PC-9 (cell line): ENCODE results near the gene ACVR2B. TPM values are rescaled to one million over a fixed set of nuclear protein-coding genes. Genes with fewer than 3 reads are reported as not detected.

Experiments used
- BruUV-seq: library from RNA; stranded (reverse); fragments of 400-500 nt; replicated peaks from 2 replicates; lab custom pipeline; 2021; lab: Mats Ljungman, UMichigan
- CTCF ChIA-PET: fragments of 300-600 bp; sonication (Branson Sonifier 250); formaldehyde crosslinking; loops from one replicate; lab custom pipeline; 2022; ENCODE audit warnings: antibody characterized with exemption; lab: Charles Lee
- POLR2A ChIA-PET: fragments of 300-600 bp; sonication (Branson Sonifier 250); formaldehyde crosslinking; loops from one replicate; lab custom pipeline; 2022; ENCODE audit warnings: antibody characterized with exemption; ENCODE audit not compliant: unreplicated experiment; lab: Charles Lee
- DNase-seq, 2 experiments: peaks; one replicate each; pipeline versions ENCODE4 v3.0.0 to v3.0.0-alpha.2; 2015 to 2022; ENCODE audit warnings: mixed read lengths in 1 of 2
- H2AFZ ChIP-seq: fragments of 200-600 bp; sonication (generic); 2 replicates; pipeline ENCODE4 v1.8.1; 2017; ENCODE audit warnings: antibody characterized with exemption
- H3F3A ChIP-seq: fragments of 200-600 bp; sonication (generic); 2 replicates; pipeline ENCODE4 v1.8.1; 2017; ENCODE audit warnings: antibody characterized with exemption, mild to moderate bottlenecking, low read depth; ENCODE audit not compliant: insufficient read depth
- H3K27ac ChIP-seq: fragments of 200-600 bp; sonication (generic); 2 replicates; pipeline ENCODE4 v1.6.1; 2016; ENCODE audit warnings: mixed run types
- H3K27me3 ChIP-seq: fragments of 200-600 bp; sonication (generic); 2 replicates; pipeline ENCODE4 v1.6.1; 2016; ENCODE audit warnings: low read depth, mixed run types; ENCODE audit not compliant: insufficient read depth
- H3K36me3 ChIP-seq: fragments of 200-600 bp; sonication (generic); 2 replicates; pipeline ENCODE4 v1.6.1; 2016; ENCODE audit warnings: low read depth, mixed run types
- H3K4me1 ChIP-seq: fragments of 200-600 bp; sonication (generic); replicated peaks from 2 replicates; pipeline ENCODE4 v1.6.1; 2016; ENCODE audit warnings: mixed run types; ENCODE audit not compliant: insufficient read depth
- H3K4me2 ChIP-seq: fragments of 200-600 bp; sonication (generic); 2 replicates; pipeline ENCODE4 v1.6.1; 2017; ENCODE audit warnings: mixed run types
- H3K4me3 ChIP-seq: fragments of 200-600 bp; sonication (generic); 2 replicates; pipeline ENCODE4 v1.6.1; 2016; ENCODE audit warnings: mixed run types
- H3K79me2 ChIP-seq: fragments of 200-600 bp; sonication (generic); 2 replicates; pipeline ENCODE4 v1.6.1; 2017; ENCODE audit warnings: low read depth, mixed run types
- H3K9me2 ChIP-seq: fragments of 200-600 bp; sonication (generic); 2 replicates; pipeline ENCODE4 v1.8.1; 2017; ENCODE audit warnings: mild to moderate bottlenecking; ENCODE audit not compliant: insufficient read depth
- H3K9me3 ChIP-seq: fragments of 200-600 bp; sonication (generic); 2 replicates; pipeline ENCODE4 v1.8.1; 2016; ENCODE audit warnings: low read depth; ENCODE audit not compliant: insufficient read depth
- H4K20me1 ChIP-seq: fragments of 200-600 bp; sonication (generic); 2 replicates; pipeline ENCODE4 v1.8.1; 2017; ENCODE audit not compliant: insufficient read depth
- EZH2 ChIP-seq: fragments of 200-600 bp; sonication (generic); IDR thresholded peaks from 2 replicates; pipeline ENCODE4 v1.8.0; 2017; ENCODE audit warnings: antibody characterized with exemption, low read depth
- intact Hi-C: fragments of 100-400 bp; cut with micrococcal nuclease; formaldehyde crosslinking; loops from one replicate; pipeline ENCODE4 v1.10.0; 2022; ENCODE audit not compliant: unreplicated experiment
- total RNA-seq: library from RNA; stranded (reverse); gene quantifications from 2 replicates; pipeline ENCODE4 v1.2.3, GENCODE V29; 2021
- TF ChIP-seq, protein P1 (sequence below): fragments of 200-600 bp; sonication (generic); conservative IDR thresholded peaks from 2 replicates; pipeline ENCODE4 v1.6.1; 2017; ENCODE audit warnings: mixed run types, antibody characterized with exemption, mild to moderate bottlenecking, moderate library complexity

The ACVR2B gene
- total RNA-seq, 1 experiment from 2014 or later: 11.0 TPM

DNA sequence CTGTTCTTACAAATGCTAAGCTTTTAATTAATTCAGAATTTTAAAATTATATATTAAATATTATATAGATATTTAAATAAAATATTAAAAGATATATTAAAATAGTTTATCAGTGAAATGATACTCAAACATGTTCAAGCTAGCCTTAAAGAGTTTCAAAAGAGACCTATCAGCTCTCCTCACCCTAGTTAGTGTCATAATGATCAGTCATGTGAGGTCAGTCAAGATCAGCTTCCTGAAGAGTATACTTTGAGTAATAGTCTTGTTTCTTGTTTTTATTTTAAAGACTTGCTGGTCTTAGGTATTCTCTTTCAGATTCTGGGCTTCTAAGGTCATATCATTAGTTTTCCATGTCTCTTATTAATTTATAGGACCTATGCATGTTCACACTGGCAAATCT, 56.9 kb downstream of the ACVR2B start:
- H2AFZ ChIP-seq: no peak overlapping the region
- H3K4me2 ChIP-seq: no peak overlapping the region
- H3F3A ChIP-seq: no peaks in the 10 kb centered on the region
- ChIA-PET POLR2A (no interaction called here), CTCF (no interaction called here)
- no TSS peak for BruUV-seq
- H3K4me1 ChIP-seq: no peaks in the 10 kb centered on the region
- H4K20me1 ChIP-seq: no peaks in the 10 kb centered on the region
- H3K27ac ChIP-seq: no peak overlapping the region
- H3K9me2 ChIP-seq: no peaks in the 10 kb centered on the region
- TF ChIP-seq, protein P1, sequence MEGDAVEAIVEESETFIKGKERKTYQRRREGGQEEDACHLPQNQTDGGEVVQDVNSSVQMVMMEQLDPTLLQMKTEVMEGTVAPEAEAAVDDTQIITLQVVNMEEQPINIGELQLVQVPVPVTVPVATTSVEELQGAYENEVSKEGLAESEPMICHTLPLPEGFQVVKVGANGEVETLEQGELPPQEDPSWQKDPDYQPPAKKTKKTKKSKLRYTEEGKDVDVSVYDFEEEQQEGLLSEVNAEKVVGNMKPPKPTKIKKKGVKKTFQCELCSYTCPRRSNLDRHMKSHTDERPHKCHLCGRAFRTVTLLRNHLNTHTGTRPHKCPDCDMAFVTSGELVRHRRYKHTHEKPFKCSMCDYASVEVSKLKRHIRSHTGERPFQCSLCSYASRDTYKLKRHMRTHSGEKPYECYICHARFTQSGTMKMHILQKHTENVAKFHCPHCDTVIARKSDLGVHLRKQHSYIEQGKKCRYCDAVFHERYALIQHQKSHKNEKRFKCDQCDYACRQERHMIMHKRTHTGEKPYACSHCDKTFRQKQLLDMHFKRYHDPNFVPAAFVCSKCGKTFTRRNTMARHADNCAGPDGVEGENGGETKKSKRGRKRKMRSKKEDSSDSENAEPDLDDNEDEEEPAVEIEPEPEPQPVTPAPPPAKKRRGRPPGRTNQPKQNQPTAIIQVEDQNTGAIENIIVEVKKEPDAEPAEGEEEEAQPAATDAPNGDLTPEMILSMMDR: no peak
- TF ChIP-seq EZH2: no peak
- intact Hi-C loops: no loop called here
- no peak overlapping the region for H3K4me3 ChIP-seq
- no peaks in the 10 kb centered on the region for H3K9me3 ChIP-seq
- no peak for DNase-seq
- H3K36me3 ChIP-seq: peaks cover 8% of the 10 kb centered on the region; the same call in 1 of the 2 replicates
- no peaks in the 10 kb centered on the region for H3K27me3 ChIP-seq
- no peaks in the 10 kb centered on the region for H3K79me2 ChIP-seq

DNA sequence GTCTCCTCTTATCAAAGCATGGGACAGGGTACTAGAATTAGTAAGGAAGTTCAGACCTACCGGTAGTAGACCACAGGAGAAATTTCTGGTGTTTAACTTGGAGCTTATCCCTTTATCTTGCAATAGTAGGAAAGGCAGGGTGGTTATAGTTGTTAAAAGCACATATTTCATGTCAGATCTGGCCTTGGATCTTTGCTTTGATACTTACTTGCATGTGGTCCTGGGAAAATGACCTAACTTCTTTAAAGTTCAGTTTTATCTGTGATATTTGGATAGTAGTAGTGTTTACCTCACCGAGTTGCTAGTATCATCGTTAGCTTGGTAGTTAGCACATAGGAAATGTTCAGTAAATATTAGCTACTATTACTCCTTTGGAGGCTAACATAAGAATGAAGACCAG, 57.9 kb downstream of the ACVR2B start:
- H3K36me3 ChIP-seq: peaks cover 7% of the 10 kb centered on the region; the same call in 1 of the 2 replicates
- H3K9me2 ChIP-seq: no peaks in the 10 kb centered on the region

DNA sequence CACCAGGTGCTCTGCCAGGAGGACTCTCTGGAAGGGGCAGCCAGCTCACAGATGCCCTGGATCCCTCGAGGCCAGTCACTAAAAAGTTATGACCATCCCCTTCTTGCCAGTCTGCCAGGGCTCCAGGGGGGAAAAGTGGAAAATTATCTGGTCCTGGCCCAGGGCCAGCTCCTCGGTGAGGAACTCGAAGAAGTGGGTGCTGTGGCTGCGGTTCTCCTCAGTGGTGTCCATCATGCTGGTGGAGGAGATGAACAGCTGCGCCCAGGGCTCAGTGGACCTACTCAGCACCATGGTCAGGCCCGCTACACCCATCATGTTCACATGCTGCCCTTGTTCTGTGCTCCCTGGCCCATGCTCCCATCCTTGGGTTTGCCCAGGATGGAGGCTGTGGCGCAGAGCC, 61.7 kb downstream of the ACVR2B start:
- intact Hi-C loops: no loop called here
- no peaks in the 10 kb centered on the region for H3K4me1 ChIP-seq
- CTCF ChIA-PET: no interaction called here

More for the DNA sequence above, 57.9 kb downstream of the ACVR2B start:
- no peak for DNase-seq
- Histone ChIP-seq H3K27me3 (no peaks in the 10 kb centered on the region), H2AFZ (no peak overlapping the region), H3K9me3 (no peaks in the 10 kb centered on the region), H3K79me2 (no peaks in the 10 kb centered on the region), H3K27ac (no peak overlapping the region), H3K4me1 (no peaks in the 10 kb centered on the region), H3K4me2 (no peak overlapping the region), H3F3A (no peaks in the 10 kb centered on the region), H4K20me1 (no peaks in the 10 kb centered on the region; the same call in 1 of the 2 replicates), H3K4me3 (no peak overlapping the region)
- intact Hi-C loops: no loop called here
- POLR2A ChIA-PET: no interaction called here
- CTCF ChIA-PET: no interaction called here
- TF ChIP-seq EZH2: no peak
- TF ChIP-seq, protein P1: no peak
- no TSS peak for BruUV-seq

DNA sequence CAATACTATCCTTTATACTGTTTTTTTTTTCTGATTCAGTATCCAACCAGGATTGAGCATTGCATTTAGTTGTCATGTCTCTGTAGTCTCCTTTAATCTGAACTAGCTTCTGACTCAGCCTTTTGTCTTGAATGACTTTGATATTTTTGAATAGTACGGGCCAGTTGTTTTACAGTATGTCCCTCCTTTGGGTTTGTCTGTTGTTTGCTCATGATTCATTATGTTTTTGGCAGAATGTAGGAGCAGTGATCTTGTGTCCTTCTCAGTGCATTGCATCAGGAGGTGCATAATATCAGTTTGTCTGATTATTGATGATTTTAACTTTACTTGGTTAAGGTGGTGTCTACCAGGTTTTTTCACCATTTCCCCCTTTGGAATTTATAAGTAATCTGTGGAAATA, 63.0 kb downstream of the ACVR2B start:
- intact Hi-C loops: no loop called here
- Histone ChIP-seq H3K4me3 (no peak overlapping the region), H2AFZ (no peak overlapping the region), H4K20me1 (no peaks in the 10 kb centered on the region; the same call in 1 of the 2 replicates), H3K27ac (no peak overlapping the region), H3K9me3 (no peaks in the 10 kb centered on the region), H3K27me3 (no peaks in the 10 kb centered on the region), H3F3A (no peaks in the 10 kb centered on the region), H3K4me1 (no peaks in the 10 kb centered on the region), H3K36me3 (peaks cover 5% of the 10 kb centered on the region; the same call in 1 of the 2 replicates), H3K4me2 (no peak overlapping the region), H3K79me2 (no peaks in the 10 kb centered on the region), H3K9me2 (no peaks in the 10 kb centered on the region)
- ChIA-PET POLR2A (no interaction called here), CTCF (no interaction called here)
- no peak for TF ChIP-seq EZH2
- TF ChIP-seq, protein P1: no peak
- DNase-seq: no peak
- no TSS peak for BruUV-seq

More for the DNA sequence above, 61.7 kb downstream of the ACVR2B start:
- no peaks in the 10 kb centered on the region for H3K9me3 ChIP-seq
- no peaks in the 10 kb centered on the region for H3K27me3 ChIP-seq
- no TSS peak for BruUV-seq
- no peak for TF ChIP-seq EZH2
- peaks cover 5% of the 10 kb centered on the region; the same call in 1 of the 2 replicates for H3K36me3 ChIP-seq
- no peaks in the 10 kb centered on the region for H3K9me2 ChIP-seq
- no peak overlapping the region for H3K4me3 ChIP-seq
- H2AFZ ChIP-seq: no peak overlapping the region
- H3K79me2 ChIP-seq: no peaks in the 10 kb centered on the region
- no peak for DNase-seq
- POLR2A ChIA-PET: no interaction called here
- no peaks in the 10 kb centered on the region for H3F3A ChIP-seq
- no peak overlapping the region for H3K4me2 ChIP-seq
- H3K27ac ChIP-seq: no peak overlapping the region
- H4K20me1 ChIP-seq: no peaks in the 10 kb centered on the region; the same call in 1 of the 2 replicates
